Islet of Langerhans (tissue), 1 donor: ENCODE results near the gene ACD.
"Not testable (repeated sequence)": the region's sequence is repeated elsewhere in the genome, so short reads cannot be mapped to it uniquely, and the experiment has no call there.

Experiments used
- FAIRE-seq: peaks from one replicate; lab custom pipeline; 2011; peaks lifted over from hg19 to GRCh38; lab: Jason Lieb, UNC

The ACD gene

GRCh38 chr16:67659675-67660563 is at the start of gene ACD:
ACD (minus strand) TSS chr16:67660260; CDS start chr16:67660220, 40 bp downstream.
- no peak for FAIRE-seq

- no peak for FAIRE-seq
Observed at GRCh38 chr16:67709050-67709449, 49.0 kb upstream of the ACD start.

GRCh38 chr16:67708368-67708771 is 48.3 kb upstream of the ACD start:
- FAIRE-seq = no peak

GRCh38 chr16:67707790-67708189 is 47.7 kb upstream of the ACD start:
- FAIRE-seq = no peak

GRCh38 chr16:67707210-67707609 is 47.1 kb upstream of the ACD start:
- no peak for FAIRE-seq

GRCh38 chr16:67704110-67704509 is 44.0 kb upstream of the ACD start:
- peak; percentile 41 for FAIRE-seq

- FAIRE-seq = no peak
Observed at GRCh38 chr16:67703626-67704025, 43.6 kb upstream of the ACD start.

- FAIRE-seq = no peak
Observed at GRCh38 chr16:67702130-67702529, 42.1 kb upstream of the ACD start.

GRCh38 chr16:67701420-67701819 is 41.4 kb upstream of the ACD start:
- no peak for FAIRE-seq

GRCh38 chr16:67699265-67699664 is 39.2 kb upstream of the ACD start:
- FAIRE-seq = no peak

- no peak for FAIRE-seq
Observed at GRCh38 chr16:67697422-67698185, 37.5 kb upstream of the ACD start.

- FAIRE-seq = no peak
Observed at GRCh38 chr16:67694611-67695010, 34.6 kb upstream of the ACD start.

GRCh38 chr16:67693517-67694285 is 33.6 kb upstream of the ACD start:
- FAIRE-seq = not testable (repeated sequence)

GRCh38 chr16:67685388-67686112 is 25.5 kb upstream of the ACD start:
- no peak for FAIRE-seq

GRCh38 chr16:67683767-67684166 is 23.7 kb upstream of the ACD start:
- FAIRE-seq = no peak

- FAIRE-seq = no peak
Observed at GRCh38 chr16:67679935-67680897, 20.2 kb upstream of the ACD start.

- FAIRE-seq = no peak
Observed at GRCh38 chr16:67678354-67679023, 18.4 kb upstream of the ACD start.

- FAIRE-seq = no peak
Observed at GRCh38 chr16:67677712-67678111, 17.7 kb upstream of the ACD start.

- no peak for FAIRE-seq
Observed at GRCh38 chr16:67676939-67677338, 16.9 kb upstream of the ACD start.

- FAIRE-seq = no peak
Observed at GRCh38 chr16:67676516-67676915, 16.5 kb upstream of the ACD start.
